Lower lobe of right lung (tissue), 2 donors: ENCODE data around the gene ODC1. TPM values are rescaled to one million over a fixed set of nuclear protein-coding genes. Genes with fewer than 3 reads are reported as not detected.

Experiments used
- ATAC-seq, 2 donors: fragments of 200-7000 bp; cut with Tn5 transposase; one replicate each; pipeline ENCODE4 v1.9.1; 2020 to 2022; ENCODE audit warnings: mild to moderate bottlenecking in 2 of 2, moderate library complexity in 2 of 2
- DNase-seq: peaks from one replicate; pipeline ENCODE4 v3.0.0-alpha.2; 2020
- H3K27ac ChIP-seq: fragments of 200-600 bp; one replicate; pipeline ENCODE4 v1.8.0; 2022
- H3K27me3 ChIP-seq: fragments of 200-600 bp; one replicate; pipeline ENCODE4 v1.8.0; 2022; ENCODE audit warnings: low read depth
- H3K36me3 ChIP-seq: fragments of 200-600 bp; one replicate; pipeline ENCODE4 v1.8.0; 2022; ENCODE audit warnings: mild to moderate bottlenecking
- H3K4me1 ChIP-seq: fragments of 200-600 bp; one replicate; pipeline ENCODE4 v1.8.0; 2022
- H3K4me3 ChIP-seq: fragments of 200-600 bp; one replicate; pipeline ENCODE4 v1.8.0; 2022; ENCODE audit warnings: mild to moderate bottlenecking
- H3K9me3 ChIP-seq: fragments of 200-600 bp; one replicate; pipeline ENCODE4 v1.8.0; 2022
- CTCF ChIP-seq: fragments of 200-600 bp; IDR thresholded peaks from one replicate; pipeline ENCODE4 v1.8.0; 2022; ENCODE audit warnings: antibody characterized with exemption, mild to moderate bottlenecking
- intact Hi-C: fragments of 100-400 bp; cut with DNase I; formaldehyde crosslinking; loops from one replicate; pipeline ENCODE4 v1.11.0; 2022
- total RNA-seq: library from RNA; stranded (reverse); fragmentation: NEBNext Ultra II Directional; extraction: Animal tissue kit (Norgen Biotek cat#: 25700); gene quantifications from one replicate; pipeline ENCODE4 v1.2.1, GENCODE V29; 2021
- donor health status: DM: no; HTN: yes; CAD: no; lungs with severe emphysema.

ODC1 gene
- total RNA-seq, 1 donor from 2014 or later: 30.1 TPM

- Histone ChIP-seq H3K36me3 (no peaks in the 10 kb centered on the region), H3K9me3 (no peaks in the 10 kb centered on the region), H3K4me1 (peaks cover 12% of the 10 kb centered on the region), H3K4me3 (no peak overlapping the region), H3K27me3 (no peaks in the 10 kb centered on the region), H3K27ac (no peak overlapping the region)
- ATAC-seq: no peak
- TF ChIP-seq CTCF: no peak
- no peak for DNase-seq
- intact Hi-C loops: no loop called here
These were observed 6.4 kb upstream of the ODC1 start for GRCh38 chr2:10454505-10454904.

- no peaks in the 10 kb centered on the region for H3K36me3 ChIP-seq
- no peak overlapping the region for H3K4me3 ChIP-seq
- H3K4me1 ChIP-seq: peaks cover 18% of the 10 kb centered on the region
- no peaks in the 10 kb centered on the region for H3K9me3 ChIP-seq
- H3K27ac ChIP-seq: peak overlapping the region; percentile 6
- no peak for TF ChIP-seq CTCF
- no peaks in the 10 kb centered on the region for H3K27me3 ChIP-seq
- intact Hi-C loops: no loop called here
- peak; percentile 51 for DNase-seq
- ATAC-seq: no peak
These were observed 5.8 kb upstream of the ODC1 start for GRCh38 chr2:10453905-10454298.

- Histone ChIP-seq H3K4me1 (peaks cover 20% of the 10 kb centered on the region), H3K36me3 (no peaks in the 10 kb centered on the region), H3K4me3 (no peak overlapping the region), H3K27me3 (no peaks in the 10 kb centered on the region), H3K27ac (no peak overlapping the region), H3K9me3 (no peaks in the 10 kb centered on the region)
- DNase-seq (peak; percentile 19), ATAC-seq (no peak)
- TF ChIP-seq CTCF: no peak
- intact Hi-C loops: no loop called here
These were observed 5.1 kb upstream of the ODC1 start for GRCh38 chr2:10452956-10453904.

- no peak for TF ChIP-seq CTCF
- ATAC-seq (peak; percentile 33 to 42), DNase-seq (peak; percentile 83)
- Histone ChIP-seq H3K4me3 (no peak overlapping the region), H3K4me1 (peaks cover 24% of the 10 kb centered on the region), H3K36me3 (no peaks in the 10 kb centered on the region), H3K9me3 (no peaks in the 10 kb centered on the region), H3K27me3 (no peaks in the 10 kb centered on the region), H3K27ac (peak overlapping the region; percentile 37)
- intact Hi-C loops: no loop called here
These were observed 4.2 kb upstream of the ODC1 start for GRCh38 chr2:10452312-10452711.

- no peak for TF ChIP-seq CTCF
- intact Hi-C loops: no loop called here
- ATAC-seq: no peak
- Histone ChIP-seq H3K9me3 (no peaks in the 10 kb centered on the region), H3K27ac (peak overlapping the region; percentile 37), H3K27me3 (no peaks in the 10 kb centered on the region), H3K36me3 (no peaks in the 10 kb centered on the region), H3K4me3 (no peak overlapping the region), H3K4me1 (peaks cover 29% of the 10 kb centered on the region)
- DNase-seq: peak; percentile 4
These were observed 3.7 kb upstream of the ODC1 start for GRCh38 chr2:10451819-10452218.
